GM18867 (cell line): ENCODE measurements around the gene PKP3.
"Not testable (repeated sequence)": the region's sequence is repeated elsewhere in the genome, so short reads cannot be mapped to it uniquely, and the experiment has no call there.

Source experiments
- ATAC-seq: cut with Tn5 transposase; IDR thresholded peaks from one replicate; pipeline ENCODE4 v1.9.1; 2021; ENCODE audit warnings: mild to moderate bottlenecking, moderate library complexity; ENCODE audit not compliant: unreplicated experiment

The PKP3 gene

GRCh38 chr11:376531-377173 is 17.4 kb upstream of the PKP3 start:
- no peak for ATAC-seq

- ATAC-seq = no peak
These were observed 16.7 kb upstream of the PKP3 start for GRCh38 chr11:377174-377865.

GRCh38 chr11:377883-378500 is 16.0 kb upstream of the PKP3 start:
- ATAC-seq = no peak

GRCh38 chr11:379205-380094 is 14.6 kb upstream of the PKP3 start:
- no peak for ATAC-seq

- no peak for ATAC-seq
These were observed 13.9 kb upstream of the PKP3 start for GRCh38 chr11:380095-380480.

- ATAC-seq = no peak
These were observed 13.5 kb upstream of the PKP3 start for GRCh38 chr11:380491-380890.

GRCh38 chr11:380996-381395 is 13.0 kb upstream of the PKP3 start:
- no peak for ATAC-seq

- ATAC-seq = no peak
These were observed 12.4 kb upstream of the PKP3 start for GRCh38 chr11:381501-382072.

- no peak for ATAC-seq
These were observed 11.9 kb upstream of the PKP3 start for GRCh38 chr11:382081-382629.

GRCh38 chr11:383431-383830 is 10.6 kb upstream of the PKP3 start:
- no peak for ATAC-seq

GRCh38 chr11:384511-384910 is 9.5 kb upstream of the PKP3 start:
- no peak for ATAC-seq

GRCh38 chr11:385594-386351 is 8.2 kb upstream of the PKP3 start:
- ATAC-seq = no peak

GRCh38 chr11:386483-386882 is 7.5 kb upstream of the PKP3 start:
- ATAC-seq = no peak

- ATAC-seq = no peak
These were observed 6.7 kb upstream of the PKP3 start for GRCh38 chr11:387193-387793.

GRCh38 chr11:389369-389768 is 4.6 kb upstream of the PKP3 start:
- not testable (repeated sequence) for ATAC-seq

GRCh38 chr11:390175-390574 is 3.8 kb upstream of the PKP3 start:
- ATAC-seq = no peak

GRCh38 chr11:391117-392017 is 2.6 kb upstream of the PKP3 start:
- no peak for ATAC-seq

- no peak for ATAC-seq
These were observed 1.8 kb upstream of the PKP3 start for GRCh38 chr11:392102-392777.
